H1 (cell line): ENCODE measurements around the gene APAF1. TPM values are rescaled to one million over a fixed set of nuclear protein-coding genes. Genes with fewer than 3 reads are reported as not detected.

ENCODE experiments used
- BACH1 ChIP-seq: IDR thresholded peaks from 2 replicates; pipeline ENCODE4 v1.6.1; 2012; ENCODE audit warnings: low read length, improper control_type of control experiment
- CHD7 ChIP-seq: fragments of 300-600 bp; sonication (generic); IDR thresholded peaks from 2 replicates; pipeline ENCODE4 v1.7.1; 2012; ENCODE audit warnings: low read length, moderate library complexity, mild to moderate bottlenecking, inconsistent platforms; ENCODE audit not compliant: insufficient replicate concordance
- CTBP2 ChIP-seq: IDR thresholded peaks from 2 replicates; pipeline ENCODE4 v1.7.0; 2011; ENCODE audit warnings: borderline replicate concordance, mild to moderate bottlenecking, moderate library complexity, mixed read lengths, low read length; ENCODE audit not compliant: insufficient read depth, insufficient read length
- CTCF ChIP-seq, 3 experiments: IDR thresholded peaks; 1 replicate in 2 of 3; 2 replicates in 1 of 3; pipeline versions ENCODE4 v1.5.1 to v1.6.1; 2011; ENCODE audit warnings: low read length in 3 of 3, mild to moderate bottlenecking in 3 of 3, inconsistent platforms in 2 of 3, low read depth in 1 of 3, moderate library complexity in 1 of 3; ENCODE audit not compliant: insufficient read depth in 1 of 3; ENCODE audit errors: control extremely low read depth in 1 of 3
- EP300 ChIP-seq, 2 experiments: IDR thresholded peaks; 1 replicate in 1 of 2; 2 replicates in 1 of 2; pipeline ENCODE4 v1.6.1; 2011 to 2012; ENCODE audit warnings: low read depth in 2 of 2, low read length in 2 of 2, mild to moderate bottlenecking in 2 of 2, borderline replicate concordance in 1 of 2, inconsistent platforms in 1 of 2, moderate library complexity in 1 of 2
- MAFK ChIP-seq: IDR thresholded peaks from 2 replicates; pipeline ENCODE4 v1.6.1; 2012; ENCODE audit warnings: low read depth, mild to moderate bottlenecking, improper control_type of control experiment, low read length
- SP2 ChIP-seq: IDR thresholded peaks from 2 replicates; pipeline ENCODE4 v1.6.1; 2012; ENCODE audit warnings: mild to moderate bottlenecking, low read length, inconsistent platforms
- TCF12 ChIP-seq: IDR thresholded peaks from 2 replicates; pipeline ENCODE4 v1.6.1; 2011; ENCODE audit warnings: low read depth, mild to moderate bottlenecking, low read length
- polyA plus RNA-seq, 7 experiments: library from polyadenylated mRNA; depleted of rRNA in 3 of 7; stranded (reverse) in 5 of 7; unstranded in 2 of 7; fragments of >200 nt in 5 of 7; fragments of 200-250 nt in 2 of 7; gene quantifications; 1 replicate in 5 of 7; 2 replicates in 1 of 7; 4 replicates in 1 of 7; pipeline versions ENCODE4 v1.2.1 to v1.2.3, GENCODE V29; 2011 to 2013; ENCODE audit warnings: missing spikeins in 2 of 7, mixed read lengths in 2 of 7
- total RNA-seq: library from RNA; stranded (reverse); fragmentation: NEBNext Ultra II Directional; extraction: Animal tissue kit (Norgen Biotek cat#: 25700); gene quantifications from 2 replicates; pipeline ENCODE4 v1.2.1, GENCODE V29; 2021

Gene APAF1
- total and polyA plus RNA-seq, 2 of the 8 experiments (the other 6 are each of a cell fraction or from before 2014, with no cell fraction given) = 4.7 to 22.6 TPM

DNA sequence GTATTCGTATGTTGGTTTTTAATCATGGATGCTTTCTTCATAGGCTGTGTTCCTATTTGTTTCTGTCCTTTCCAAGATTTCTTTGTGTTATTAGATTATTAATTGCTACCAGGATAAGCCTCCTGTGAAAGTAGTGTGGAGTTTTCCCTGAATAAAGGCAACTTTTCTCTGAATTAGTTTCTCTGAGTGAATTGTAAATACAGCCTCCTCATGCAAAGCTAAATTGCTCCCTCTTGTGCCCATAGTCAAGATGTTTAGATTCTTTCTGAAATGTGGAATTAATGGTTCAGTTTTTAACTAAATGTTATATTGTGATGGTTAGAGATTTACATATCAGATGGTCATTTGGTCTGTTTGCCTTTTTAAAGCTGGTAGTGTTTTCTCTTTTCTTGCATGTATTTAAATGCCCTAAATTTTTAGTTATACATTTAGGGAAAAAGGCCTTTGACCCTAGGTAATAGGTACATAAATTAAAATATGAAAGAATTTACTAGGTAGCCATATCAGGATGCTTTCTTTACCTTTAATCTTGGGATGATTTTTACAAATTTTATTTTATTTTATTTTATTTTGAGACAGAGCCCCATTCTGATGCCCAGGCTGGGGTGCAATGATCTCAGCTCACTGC, 8.9 kb downstream of the APAF1 start (continued):
- TF ChIP-seq CHD7 (no peak), EP300 (IDR thresholded peaks at IDR 0.05; ENCODE audit: borderline replicate concordance in 1 of 2, low read depth in 2 of 2, low read length in 2 of 2) (no peak), CTCF (IDR thresholded peaks at IDR 0.05; ENCODE audit: control extremely low read depth in 1 of 3, insufficient read depth in 1 of 3, low read depth in 1 of 3, low read length in 3 of 3) (peak in 2 of 3 experiments; percentile 51 to 60; a peak in 2 of 4 replicates), CTBP2 (no peak), MAFK (no peak), SP2 (no peak), BACH1 (no peak), TCF12 (no peak)
